GM21529 (cell line): Measurements from ENCODE around the gene LACTB.

Experiments used
- ATAC-seq: cut with Tn5 transposase; IDR thresholded peaks from one replicate; pipeline ENCODE4 v1.9.1; 2021; ENCODE audit not compliant: unreplicated experiment

The LACTB gene

DNA sequence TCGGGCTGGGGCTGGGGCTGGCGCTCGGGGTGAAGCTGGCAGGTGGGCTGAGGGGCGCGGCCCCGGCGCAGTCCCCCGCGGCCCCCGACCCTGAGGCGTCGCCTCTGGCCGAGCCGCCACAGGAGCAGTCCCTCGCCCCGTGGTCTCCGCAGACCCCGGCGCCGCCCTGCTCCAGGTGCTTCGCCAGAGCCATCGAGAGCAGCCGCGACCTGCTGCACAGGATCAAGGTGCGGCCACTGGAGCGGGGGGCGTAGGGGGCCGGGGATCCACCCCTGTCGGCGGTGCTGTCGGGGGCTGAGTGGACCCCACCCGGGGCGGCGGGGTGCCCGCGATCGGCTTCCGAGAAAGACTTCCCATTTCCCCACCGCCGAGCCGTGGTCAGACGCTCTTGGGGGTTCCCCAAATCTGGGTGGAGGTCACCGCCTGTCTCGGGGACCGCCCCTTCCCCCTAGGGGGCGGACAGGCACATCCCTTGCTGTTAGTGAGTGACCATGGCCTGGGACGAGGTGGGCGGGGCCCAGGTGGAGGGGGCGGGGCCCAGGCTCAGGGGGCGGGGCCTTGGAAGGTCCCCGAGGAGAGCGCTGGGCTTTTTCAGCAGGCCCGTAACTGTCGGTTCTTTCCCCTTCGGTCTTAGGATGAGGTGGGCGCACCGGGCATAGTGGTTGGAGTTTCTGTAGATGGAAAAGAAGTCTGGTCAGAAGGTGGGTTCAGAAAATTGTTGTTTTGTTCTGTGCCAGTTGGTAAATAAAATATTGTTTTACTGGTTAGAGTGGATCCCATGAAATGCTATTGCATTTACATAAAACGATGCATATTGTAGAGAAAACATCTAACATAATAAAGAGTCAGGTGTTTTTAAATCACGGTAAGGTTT, 578 bp downstream of the LACTB start:
- ATAC-seq = peak; percentile 87

DNA sequence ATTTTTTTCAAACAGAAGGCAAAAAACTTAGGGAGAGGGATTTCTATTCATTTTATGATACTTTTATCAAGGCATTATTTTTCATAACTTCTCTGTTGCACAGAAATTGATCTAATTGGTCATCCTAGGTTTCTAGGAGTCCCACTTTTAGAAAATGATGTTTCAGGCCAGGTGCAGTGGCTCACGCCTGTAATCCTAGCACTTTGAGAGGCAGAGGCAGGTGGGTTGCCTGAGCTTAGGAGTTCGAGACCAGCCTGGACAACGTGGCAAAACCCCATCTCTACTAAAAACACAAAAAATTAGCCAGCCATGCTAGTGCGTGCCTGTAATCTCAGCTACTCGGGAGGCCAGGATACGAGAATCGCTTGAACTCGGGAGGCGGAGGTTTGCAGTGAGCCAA, 2.8 kb downstream of the LACTB start:
- ATAC-seq = no peak

DNA sequence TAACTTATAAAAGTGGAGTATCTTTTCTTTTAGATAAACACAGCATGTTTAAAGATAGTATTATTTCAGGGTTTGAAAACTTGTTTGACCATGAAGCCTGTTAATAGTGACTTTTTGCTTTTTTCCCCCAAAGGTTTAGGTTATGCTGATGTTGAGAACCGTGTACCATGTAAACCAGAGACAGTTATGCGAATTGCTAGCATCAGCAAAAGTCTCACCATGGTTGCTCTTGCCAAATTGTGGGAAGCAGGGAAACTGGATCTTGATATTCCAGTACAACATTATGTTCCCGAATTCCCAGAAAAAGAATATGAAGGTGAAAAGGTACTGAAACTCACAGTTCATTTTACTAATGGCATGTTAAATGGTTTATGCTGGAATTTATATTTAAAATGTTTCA, 5.1 kb downstream of the LACTB start:
- ATAC-seq = no peak

DNA sequence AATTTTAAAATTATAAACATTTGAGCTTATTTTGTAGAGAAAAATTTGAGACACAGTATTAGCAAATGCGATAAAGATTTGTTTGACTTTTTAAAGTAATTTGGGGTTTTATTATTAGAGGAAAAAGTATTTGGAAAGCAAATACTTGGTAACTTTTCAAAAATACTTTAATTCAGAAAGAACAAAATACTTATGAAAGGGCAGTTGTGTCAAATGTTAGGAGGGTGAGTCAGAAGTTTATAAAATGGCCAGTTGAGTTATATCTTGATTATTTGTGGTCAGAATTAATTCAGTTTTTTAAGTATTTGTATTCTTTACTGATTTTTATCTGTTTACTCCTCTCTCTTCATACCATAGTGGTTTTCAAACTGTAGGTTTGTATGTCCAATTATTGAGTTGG, 12.1 kb downstream of the LACTB start:
- no peak for ATAC-seq

DNA sequence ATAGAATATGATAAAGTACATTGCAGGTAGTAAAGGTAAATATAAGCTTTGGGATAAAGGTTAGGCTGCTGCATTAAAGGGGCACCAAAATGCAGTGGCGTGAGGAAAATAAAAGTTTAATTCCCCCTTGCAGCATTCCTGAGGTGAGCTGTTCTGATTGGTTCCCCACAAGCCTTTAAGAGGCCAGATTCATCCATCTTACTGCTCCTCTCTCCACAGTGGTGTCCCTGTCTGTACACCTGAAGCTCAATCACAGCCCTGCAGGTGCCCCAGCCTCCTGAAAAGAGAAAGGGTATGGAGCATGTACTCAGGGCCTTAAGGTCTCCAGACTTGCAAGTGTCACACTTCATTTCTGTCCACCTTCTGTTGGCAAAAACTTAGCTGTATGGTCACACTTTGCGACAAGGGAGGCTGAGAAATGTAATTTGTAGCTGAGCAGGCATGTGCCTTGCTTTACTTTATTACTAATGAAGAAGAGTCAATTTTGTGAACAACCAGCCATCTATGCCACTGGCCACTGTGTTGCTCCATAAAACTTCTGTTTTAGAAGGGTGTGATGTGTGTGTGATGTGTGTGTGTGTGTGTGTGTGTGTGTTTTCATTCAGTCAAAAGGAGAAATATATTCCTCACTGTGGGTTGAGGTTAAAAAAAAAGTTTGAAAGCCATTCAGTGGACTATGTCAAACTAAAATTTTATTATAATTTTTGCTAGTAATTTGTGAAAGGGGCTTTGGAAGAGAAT, 12.8 kb downstream of the LACTB start:
- ATAC-seq = no peak

DNA sequence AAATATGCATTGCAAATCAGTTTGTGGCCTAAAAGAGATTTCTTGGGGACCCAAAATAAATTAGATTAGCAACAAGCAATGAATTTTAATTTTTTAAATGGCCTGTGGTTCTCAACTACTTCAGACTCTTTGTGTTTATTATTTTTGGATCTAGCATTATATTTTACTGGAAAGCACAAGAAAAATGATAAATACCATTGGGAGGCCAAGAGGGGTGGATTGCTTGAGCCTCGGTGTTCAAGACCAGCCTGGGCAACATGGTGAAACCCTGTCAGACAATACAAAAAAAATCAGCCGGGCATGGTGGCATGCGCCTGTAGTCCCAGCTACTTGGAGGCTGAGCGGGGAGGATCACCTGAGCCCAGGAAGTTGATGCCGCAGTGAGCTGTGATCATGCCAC, 13.6 kb downstream of the LACTB start:
- ATAC-seq = no peak

DNA sequence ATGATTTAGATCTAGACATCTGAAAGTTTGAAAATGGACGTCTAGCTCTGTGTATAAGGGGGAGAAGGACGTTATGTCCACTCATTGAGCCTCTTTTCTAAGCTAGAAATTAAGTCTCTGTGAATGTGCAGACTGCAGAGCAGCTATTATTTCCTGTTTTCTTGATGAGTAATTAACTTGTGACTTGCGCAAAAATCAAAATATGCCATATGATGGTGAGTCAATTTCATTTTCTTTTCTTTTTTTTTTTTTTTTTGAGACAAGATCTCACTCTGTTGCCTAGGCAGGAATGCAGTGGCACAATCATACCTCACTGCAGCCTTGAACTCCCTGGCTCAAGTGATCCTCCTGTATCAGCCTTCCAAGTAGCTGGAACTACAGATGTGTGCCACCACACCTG, 14.1 kb downstream of the LACTB start:
- no peak for ATAC-seq

DNA sequence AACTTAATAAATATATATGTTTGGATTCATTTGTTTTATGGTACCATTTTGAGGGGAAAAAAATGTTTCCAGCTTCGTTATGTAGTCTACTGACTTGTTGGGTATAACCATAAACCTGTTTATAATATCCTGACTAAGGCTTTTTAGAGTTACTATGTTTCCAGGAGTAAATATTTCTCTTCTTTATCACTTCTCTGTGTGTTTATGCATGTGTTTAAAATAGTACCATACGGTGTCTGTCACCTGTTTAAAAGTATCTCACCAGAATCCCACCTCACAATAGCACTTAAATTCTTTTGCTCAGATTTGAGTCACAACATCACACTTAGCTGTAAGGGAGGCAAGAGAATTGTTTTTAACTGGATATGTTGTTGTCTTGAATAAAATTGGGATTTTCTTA, 15.1 kb downstream of the LACTB start:
- ATAC-seq = no peak

DNA sequence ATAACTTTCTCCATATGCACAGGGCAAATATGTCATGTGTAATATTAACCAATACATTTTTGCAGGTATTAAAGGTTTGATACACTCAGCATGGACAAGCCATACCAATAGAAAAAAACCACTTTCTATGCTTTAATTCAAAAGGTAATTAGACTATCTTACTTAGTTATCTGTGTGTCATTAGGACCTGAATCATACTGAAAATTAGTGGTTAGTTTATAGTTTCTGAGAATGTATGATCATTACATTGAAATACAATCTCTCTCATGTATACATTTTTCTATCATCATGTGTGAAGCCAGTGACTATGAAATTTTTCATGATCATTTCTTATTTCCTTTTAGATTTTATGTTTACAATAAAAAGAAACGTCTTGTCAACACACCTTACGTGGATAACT, 19.3 kb downstream of the LACTB start:
- ATAC-seq = no peak

DNA sequence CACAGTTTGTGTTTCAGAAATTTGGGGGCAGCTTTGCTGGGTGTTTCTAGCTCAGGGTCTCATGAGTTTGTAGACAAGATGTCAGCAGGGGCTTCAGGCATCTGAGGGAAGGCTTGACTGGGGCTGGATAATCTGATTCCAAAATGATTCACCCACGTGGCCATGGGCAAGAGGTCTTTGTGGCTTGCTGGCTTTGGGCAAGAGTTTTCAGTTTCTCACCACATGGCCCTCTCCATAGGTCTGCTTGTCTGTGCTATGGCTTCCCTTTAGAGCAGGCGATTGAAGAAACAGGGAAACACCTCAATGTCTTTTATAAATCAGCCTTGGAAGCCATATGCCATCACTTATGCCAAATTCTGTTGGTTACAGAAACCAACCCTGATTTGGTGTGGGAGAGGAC, 23.8 kb downstream of the LACTB start:
- ATAC-seq = no peak

DNA sequence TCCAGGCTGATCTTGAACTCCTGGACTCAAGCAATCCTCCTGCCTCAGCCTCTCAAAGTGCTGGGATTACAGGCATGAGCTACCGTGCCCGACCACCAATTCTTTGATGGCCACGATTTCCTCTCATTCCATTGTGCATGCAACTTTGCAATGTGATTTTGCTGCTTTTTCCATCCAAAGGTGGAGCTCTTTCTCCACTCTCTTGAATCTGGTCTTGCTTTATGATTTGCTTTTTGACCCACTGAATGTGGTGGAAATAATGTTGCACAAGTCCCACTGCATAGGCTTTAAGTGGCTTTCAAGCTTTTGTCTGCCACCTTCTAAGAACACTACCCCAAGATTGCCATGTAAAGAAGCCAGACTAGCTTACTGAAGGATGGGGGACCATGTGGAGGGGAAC, 25.0 kb downstream of the LACTB start:
- no peak for ATAC-seq

DNA sequence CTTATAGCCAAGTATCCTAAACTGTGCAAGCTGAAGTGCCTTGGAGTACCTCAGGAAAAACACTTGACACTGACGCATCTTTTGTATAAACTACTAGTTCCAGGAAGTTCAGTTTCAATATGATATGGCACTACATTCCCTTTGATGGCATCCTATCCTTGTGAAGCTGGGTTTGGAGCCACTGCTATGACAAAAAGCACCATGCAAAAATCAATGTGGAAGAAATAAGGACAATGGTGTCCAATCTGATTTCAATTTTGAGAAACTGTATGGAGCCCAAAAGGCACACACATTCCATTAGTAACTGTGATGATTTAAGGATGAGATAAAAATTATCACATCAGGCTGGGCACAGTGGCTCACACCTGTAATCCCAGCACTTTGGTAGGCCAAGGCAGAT, 30.0 kb downstream of the LACTB start:
- no peak for ATAC-seq

DNA sequence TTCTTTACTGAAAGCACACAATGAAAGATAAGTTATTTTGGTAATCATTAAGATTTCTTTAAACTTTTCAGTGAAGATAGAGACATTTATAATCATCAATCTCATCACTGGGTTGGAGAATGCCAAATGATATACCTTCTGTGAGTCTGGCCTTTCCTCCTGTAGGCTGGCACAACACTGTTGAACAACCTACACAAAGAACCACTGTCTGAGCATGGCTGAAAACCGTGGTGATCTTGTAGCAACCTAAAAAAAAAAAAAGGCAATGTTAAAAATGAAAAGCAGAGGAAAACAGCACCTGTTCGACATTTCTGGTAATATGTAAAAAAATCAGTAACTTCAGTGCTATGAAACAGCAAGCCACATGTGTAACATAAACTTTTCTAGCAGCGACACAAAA, 33.8 kb downstream of the LACTB start:
- ATAC-seq = no peak

DNA sequence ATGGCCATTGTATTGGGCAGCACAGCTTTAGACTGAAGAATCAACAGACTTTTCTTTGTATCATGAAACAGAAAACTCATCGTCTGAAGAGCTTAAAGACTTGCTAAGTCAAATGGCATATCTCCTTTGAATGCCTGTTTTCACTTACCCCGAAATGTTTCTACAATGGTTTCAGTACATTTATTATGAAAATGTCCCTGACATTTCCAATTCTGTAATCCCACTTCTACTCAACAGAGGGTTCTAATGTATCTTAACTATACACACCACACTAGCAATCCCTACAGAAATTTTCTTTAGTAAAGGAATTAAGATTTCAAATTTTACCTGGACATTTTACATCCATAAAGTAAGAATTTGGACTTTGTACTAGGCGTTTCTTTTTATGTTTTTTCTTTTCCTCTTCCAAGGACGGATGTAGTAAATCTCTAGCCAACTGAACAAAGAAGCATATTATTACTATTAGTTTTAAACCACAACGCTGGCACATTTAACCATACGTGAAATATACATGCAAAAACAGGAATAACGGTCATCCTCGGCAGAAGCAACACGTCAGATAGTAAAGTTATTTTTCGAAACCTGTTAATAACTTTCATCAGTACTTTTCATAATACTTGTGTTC, 34.5 kb downstream of the LACTB start:
- no peak for ATAC-seq

DNA sequence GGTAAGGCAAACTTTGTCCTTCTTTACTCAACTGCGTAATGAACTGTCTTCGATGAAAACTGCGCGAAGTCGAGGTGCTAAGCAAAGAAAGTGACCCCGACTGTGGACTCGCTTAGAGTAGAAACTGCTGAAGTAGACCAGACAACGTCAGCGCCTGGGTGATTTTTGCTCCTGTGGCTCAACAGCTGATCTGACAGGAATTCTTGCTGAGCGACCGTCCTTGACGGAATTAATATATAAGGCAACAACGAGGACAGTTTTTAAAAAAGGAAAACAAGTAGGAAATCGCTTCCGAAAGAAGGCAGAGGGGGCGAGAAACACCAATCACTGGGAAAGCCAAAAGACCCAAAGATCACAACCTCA, 35.1 kb downstream of the LACTB start:
- no peak for ATAC-seq

DNA sequence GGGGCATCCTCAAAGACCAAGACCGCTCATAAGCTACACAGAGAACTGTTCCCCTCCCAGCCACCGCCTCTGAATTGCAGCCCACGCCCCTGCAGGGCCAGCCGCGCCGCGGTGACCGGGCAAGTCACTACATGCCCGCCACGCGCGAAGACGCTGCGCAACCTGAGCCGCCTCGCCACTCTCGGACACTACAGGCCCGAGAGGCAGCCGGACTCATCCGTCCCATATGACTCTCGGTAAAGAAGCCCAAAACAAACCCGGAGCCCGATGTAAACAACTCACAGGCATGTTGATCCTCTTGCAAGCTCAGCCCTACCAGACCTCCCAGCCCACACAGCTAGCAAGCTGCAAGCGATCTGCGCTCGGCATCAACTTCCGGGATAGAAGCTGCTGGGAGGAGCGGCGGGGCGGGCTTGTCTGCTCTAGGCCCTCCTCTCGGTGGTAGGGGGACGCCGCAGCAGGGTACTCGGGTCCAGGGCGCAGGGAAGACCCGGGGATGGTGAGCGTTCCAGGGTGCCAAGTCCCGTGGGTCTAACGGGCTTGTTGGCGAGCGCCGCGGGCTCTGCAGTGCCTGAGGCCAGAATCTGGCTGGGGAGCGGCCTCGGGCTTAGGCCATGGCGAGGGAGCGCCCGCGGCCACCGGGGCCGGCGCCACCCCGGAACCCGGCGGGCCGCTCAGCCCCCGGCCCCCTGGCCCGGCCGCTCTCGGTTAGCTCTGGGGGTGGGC, 35.6 kb downstream of the LACTB start, which contains the start of gene RPS27L:
RPS27L (minus strand) TSS at position 360 of the 726 bp plus-strand sequence; CDS start at position 288, 72 bp downstream.
- peak; percentile 90 for ATAC-seq

DNA sequence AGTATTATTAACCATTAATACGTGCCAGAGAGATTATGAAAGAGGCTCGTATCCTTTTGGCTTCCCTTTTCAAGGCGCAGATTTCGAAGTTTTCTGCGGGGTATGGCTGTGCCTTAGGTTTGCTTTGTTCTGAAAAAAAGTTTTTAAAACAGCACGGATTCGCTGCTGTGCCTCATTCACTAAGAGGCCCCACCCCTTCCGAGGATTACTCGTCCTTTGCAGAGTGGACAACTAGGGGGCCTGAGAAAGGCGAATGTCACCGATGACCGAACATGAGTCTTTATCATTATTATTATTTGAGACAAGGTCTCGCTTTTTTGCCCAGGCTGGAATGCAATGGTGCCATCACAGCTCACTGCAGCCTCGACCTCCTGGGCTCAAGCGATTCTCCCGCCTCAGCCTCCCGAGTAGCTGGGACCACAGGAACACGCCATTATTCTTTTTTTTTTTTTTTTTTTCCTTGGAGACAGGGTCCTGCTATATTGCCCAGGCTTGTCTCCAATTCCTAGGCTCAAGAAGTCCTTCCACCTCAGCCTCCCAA, 36.3 kb downstream of the LACTB start:
- ATAC-seq = no peak

DNA sequence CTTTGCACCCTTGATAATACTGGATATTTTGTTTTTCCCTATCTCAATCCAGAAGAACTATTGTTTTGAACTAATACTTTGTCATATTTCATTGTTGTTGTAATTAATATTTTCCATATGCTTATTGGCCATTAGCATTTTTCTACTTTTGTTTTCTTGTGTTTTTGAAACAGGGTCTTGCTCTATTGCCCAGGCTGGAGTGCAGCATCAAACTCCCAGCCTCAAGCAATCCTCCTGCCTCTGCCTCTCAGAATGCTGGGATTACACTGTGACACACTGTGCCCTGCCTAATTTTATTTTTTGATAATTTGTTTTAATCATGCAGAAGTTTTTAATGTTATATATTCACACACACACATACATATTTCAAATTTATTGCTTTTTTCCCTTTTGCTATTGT, 39.0 kb downstream of the LACTB start:
- ATAC-seq = no peak

DNA sequence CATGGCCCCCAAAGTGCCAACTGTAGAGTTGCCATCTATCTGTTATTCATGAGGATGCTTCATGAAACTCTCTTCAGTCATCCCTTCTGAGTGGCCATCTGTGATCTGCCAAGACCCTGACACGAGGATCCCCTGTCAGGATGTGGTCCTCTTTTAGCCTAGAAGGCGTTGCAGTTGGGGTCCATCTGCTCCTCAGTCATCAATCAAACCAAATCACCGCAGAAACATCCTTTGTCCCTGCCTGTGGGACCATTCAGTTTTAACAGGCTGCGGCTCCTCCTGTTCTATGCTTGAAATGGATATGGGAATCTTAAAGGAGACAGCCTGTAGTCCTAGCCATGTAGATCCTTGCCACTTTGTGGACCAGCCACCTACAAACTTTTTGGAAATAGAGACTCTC, 41.6 kb downstream of the LACTB start:
- ATAC-seq = no peak

DNA sequence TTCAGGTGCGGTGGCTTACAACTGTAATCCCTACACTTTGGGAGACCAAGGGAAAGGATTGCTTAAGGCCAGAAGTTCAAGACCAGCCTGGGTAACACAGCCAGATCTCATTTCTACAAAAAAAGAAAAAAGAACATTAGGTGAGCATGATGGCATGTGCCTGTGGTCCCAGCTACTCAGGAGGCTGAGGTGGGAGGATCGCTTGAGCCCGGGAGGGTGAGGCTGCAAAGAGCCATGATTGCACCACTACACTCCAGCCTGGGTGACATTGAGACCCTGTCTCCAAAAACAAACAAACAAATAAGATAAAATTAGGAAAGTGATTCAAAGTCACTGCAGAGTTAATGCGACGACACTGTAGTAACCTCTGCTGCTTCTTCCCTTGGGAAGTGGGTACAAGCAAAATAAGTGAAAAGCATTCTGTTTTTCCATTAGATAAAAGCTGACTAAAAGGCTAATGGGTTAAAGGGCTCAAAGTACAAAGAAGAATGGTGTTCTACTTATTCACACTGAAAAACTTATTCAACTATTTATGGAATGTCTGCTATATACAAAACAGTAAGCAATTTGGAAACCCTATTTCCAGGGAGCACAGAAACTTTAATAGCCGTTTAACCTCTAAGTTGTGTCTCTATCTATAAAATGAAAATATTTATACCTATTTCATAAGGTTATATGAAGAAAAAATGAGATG, 43.7 kb downstream of the LACTB start:
- ATAC-seq = no peak
